Measurements from ENCODE around the gene OR52E6. TPM values are rescaled to one million over a fixed set of nuclear protein-coding genes. Genes with fewer than 3 reads are reported as not detected.

The OR52E6 gene
- polyA plus RNA-seq, 1 donor (not counting 4 experiments of a cell fraction or from before 2014, with no cell fraction given), result not detected

DNA sequence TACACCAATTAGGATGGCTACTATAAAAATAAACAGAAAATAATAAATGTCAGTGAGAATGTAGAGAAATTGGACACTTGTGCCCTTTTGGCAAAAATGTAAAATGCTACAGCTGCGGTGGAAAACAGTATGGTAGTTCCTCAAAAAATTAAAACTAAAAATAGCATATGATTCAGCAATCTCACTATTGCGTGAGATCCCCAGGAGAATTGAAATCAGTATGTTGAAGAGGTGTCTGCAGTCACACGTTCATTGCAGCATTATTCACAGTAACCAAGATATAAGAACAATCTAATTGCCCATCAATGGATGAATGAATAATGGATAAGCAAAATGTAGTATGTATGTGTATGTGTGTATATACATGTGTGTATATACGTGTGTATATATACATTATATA, 26.2 kb downstream of the OR52E6 start:
- no peak for FAIRE-seq
- Histone ChIP-seq H3K4me3 (ENCODE audit: control insufficient read depth in 2 of 3, extremely low read depth in 1 of 3, insufficient read depth in 2 of 3, low read depth in 1 of 3, low read length in 3 of 3) (no peak overlapping the region), H3K27me3 (ENCODE audit: control insufficient read depth, extremely low read depth, insufficient read depth, low read length) (no peaks in the 10 kb centered on the region), H3K9me1 (ENCODE audit: control insufficient read depth, extremely low read depth, insufficient read depth, low read length) (no peaks in the 10 kb centered on the region), H3K9ac (ENCODE audit: control insufficient read depth, extremely low read depth, insufficient read depth, low read length) (no peak overlapping the region), H2AFZ (ENCODE audit: control insufficient read depth, low read length) (no peak overlapping the region), H4K20me1 (ENCODE audit: control insufficient read depth, extremely low read depth, insufficient read depth, low read length) (no peaks in the 10 kb centered on the region), H3K4me1 (ENCODE audit: control insufficient read depth, extremely low read depth, insufficient read depth, low read length) (no peaks in the 10 kb centered on the region), H3K4me2 (ENCODE audit: control insufficient read depth, extremely low read depth, insufficient read depth, low read depth, low read length) (no peak overlapping the region), H3K79me2 (ENCODE audit: control insufficient read depth, insufficient read depth, low read length) (no peaks in the 10 kb centered on the region), H3K9me3 (ENCODE audit: control insufficient read depth, low read depth, low read length) (no peaks in the 10 kb centered on the region), H3K36me3 (ENCODE audit: control insufficient read depth in 2 of 2, extremely low read depth in 1 of 2, insufficient read depth in 2 of 2, low read length in 2 of 2) (no peaks in the 10 kb centered on the region), H3K27ac (ENCODE audit: control insufficient read depth, insufficient read depth, low read length) (no peak overlapping the region)
- DNase-seq (ENCODE audit: low read depth, low spot score), result no peak
- TF ChIP-seq EZH2 (IDR thresholded peaks at IDR 0.05; ENCODE audit: low read length), result no peak
- no peak for TF ChIP-seq CTCF (optimal IDR thresholded peaks at IDR 0.05 in 1 of 3, IDR thresholded peaks at IDR 0.05 in 1 of 3, conservative IDR thresholded peaks at IDR 0.05 in 1 of 3; ENCODE audit: extremely low read depth in 1 of 3, insufficient read depth in 2 of 3, low read length in 3 of 3)
- dilution Hi-C loops (cut with MboI; ENCODE audit: extremely low pct_ligation_motif_present, low sequenced_read_pairs), result no loop called here

DNA sequence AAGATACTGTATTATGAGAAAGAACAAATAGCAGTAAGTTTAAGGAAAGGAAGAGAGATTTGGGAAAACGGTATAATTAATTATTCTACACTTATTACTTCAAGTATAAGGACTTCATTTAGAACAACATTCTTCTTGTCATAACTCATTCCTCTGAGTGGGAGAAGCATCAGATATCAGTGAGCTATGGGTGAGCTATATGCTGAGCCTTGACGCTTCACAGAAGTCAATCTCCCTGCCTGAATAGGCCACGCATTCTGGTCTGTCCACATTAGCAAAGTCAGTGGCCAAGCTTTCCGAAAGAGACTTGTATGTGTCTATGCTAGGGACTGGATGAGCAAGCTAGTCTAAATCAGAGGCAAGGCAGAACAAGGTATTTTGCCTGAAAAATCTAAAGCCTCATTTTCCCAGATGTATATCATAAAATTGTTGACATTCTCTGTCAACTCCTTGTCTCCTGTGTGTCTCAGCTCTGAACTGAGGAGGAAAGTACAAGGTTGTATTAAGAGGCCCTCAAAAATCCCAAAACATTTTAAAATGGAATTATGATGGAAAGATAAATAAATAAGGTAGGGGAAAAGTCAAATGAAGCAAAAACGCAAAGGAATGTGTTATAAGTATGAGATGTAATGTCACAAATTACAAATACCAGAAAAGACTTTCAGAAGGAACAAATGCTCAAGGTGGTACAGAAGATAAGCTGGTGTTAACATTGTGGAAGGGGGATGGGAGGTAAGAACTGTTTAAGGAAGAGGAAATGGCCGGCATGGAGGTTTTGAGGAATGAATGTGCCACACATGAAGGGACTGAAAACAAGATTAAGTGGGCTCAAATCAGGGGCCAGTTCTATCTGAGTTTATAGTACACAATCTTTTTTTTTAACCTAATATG, 31.5 kb downstream of the OR52E6 start:
- no peak overlapping the region for H2AFZ ChIP-seq (ENCODE audit: control insufficient read depth, low read length)
- no peak overlapping the region for H3K9ac ChIP-seq (ENCODE audit: control insufficient read depth, extremely low read depth, insufficient read depth, low read length)
- DNase-seq (ENCODE audit: low read depth, low spot score), result no peak
- no peaks in the 10 kb centered on the region for H3K9me3 ChIP-seq (ENCODE audit: control insufficient read depth, low read depth, low read length)
- H3K4me3 ChIP-seq (ENCODE audit: control insufficient read depth in 2 of 3, extremely low read depth in 1 of 3, insufficient read depth in 2 of 3, low read depth in 1 of 3, low read length in 3 of 3), result no peak overlapping the region
- no peak overlapping the region for H3K4me2 ChIP-seq (ENCODE audit: control insufficient read depth, extremely low read depth, insufficient read depth, low read depth, low read length)
- no peaks in the 10 kb centered on the region for H3K79me2 ChIP-seq (ENCODE audit: control insufficient read depth, insufficient read depth, low read length)
- no peaks in the 10 kb centered on the region for H3K36me3 ChIP-seq (ENCODE audit: control insufficient read depth in 2 of 2, extremely low read depth in 1 of 2, insufficient read depth in 2 of 2, low read length in 2 of 2)
- peaks cover 5% of the 10 kb centered on the region for H3K27me3 ChIP-seq (ENCODE audit: control insufficient read depth, extremely low read depth, insufficient read depth, low read length)
- dilution Hi-C loops (cut with MboI; ENCODE audit: extremely low pct_ligation_motif_present, low sequenced_read_pairs), result no loop called here
- H3K9me1 ChIP-seq (ENCODE audit: control insufficient read depth, extremely low read depth, insufficient read depth, low read length), result no peaks in the 10 kb centered on the region
- no peak overlapping the region for H3K27ac ChIP-seq (ENCODE audit: control insufficient read depth, insufficient read depth, low read length)
- FAIRE-seq, result no peak
- H3K4me1 ChIP-seq (ENCODE audit: control insufficient read depth, extremely low read depth, insufficient read depth, low read length), result peaks cover 3% of the 10 kb centered on the region
- no peak for TF ChIP-seq EZH2 (IDR thresholded peaks at IDR 0.05; ENCODE audit: low read length)
- no peak for TF ChIP-seq CTCF (optimal IDR thresholded peaks at IDR 0.05 in 1 of 3, IDR thresholded peaks at IDR 0.05 in 1 of 3, conservative IDR thresholded peaks at IDR 0.05 in 1 of 3; ENCODE audit: extremely low read depth in 1 of 3, insufficient read depth in 2 of 3, low read length in 3 of 3)
- H4K20me1 ChIP-seq (ENCODE audit: control insufficient read depth, extremely low read depth, insufficient read depth, low read length), result no peaks in the 10 kb centered on the region

All from keratinocyte (primary cell).